ENCODE data around the gene APOC3.

Gene APOC3

GRCh38 chr11:116862951-116863350, 33.2 kb downstream of the APOC3 start:
- H3K27ac Mint-ChIP-seq, result no peak overlapping the region
- DNase-seq, result no peak
- TF ChIP-seq, protein P1, sequence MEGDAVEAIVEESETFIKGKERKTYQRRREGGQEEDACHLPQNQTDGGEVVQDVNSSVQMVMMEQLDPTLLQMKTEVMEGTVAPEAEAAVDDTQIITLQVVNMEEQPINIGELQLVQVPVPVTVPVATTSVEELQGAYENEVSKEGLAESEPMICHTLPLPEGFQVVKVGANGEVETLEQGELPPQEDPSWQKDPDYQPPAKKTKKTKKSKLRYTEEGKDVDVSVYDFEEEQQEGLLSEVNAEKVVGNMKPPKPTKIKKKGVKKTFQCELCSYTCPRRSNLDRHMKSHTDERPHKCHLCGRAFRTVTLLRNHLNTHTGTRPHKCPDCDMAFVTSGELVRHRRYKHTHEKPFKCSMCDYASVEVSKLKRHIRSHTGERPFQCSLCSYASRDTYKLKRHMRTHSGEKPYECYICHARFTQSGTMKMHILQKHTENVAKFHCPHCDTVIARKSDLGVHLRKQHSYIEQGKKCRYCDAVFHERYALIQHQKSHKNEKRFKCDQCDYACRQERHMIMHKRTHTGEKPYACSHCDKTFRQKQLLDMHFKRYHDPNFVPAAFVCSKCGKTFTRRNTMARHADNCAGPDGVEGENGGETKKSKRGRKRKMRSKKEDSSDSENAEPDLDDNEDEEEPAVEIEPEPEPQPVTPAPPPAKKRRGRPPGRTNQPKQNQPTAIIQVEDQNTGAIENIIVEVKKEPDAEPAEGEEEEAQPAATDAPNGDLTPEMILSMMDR (IDR thresholded peaks at IDR 0.05), result no peak
- no peak overlapping the region for H3K4me3 Mint-ChIP-seq
- no peaks in the 10 kb centered on the region for H3K9me3 Mint-ChIP-seq
- H3K36me3 Mint-ChIP-seq (ENCODE audit: low read depth), result peaks cover 63% of the 10 kb centered on the region
- H3K4me1 Mint-ChIP-seq, result no peaks in the 10 kb centered on the region
- no peaks in the 10 kb centered on the region for H3K27me3 Mint-ChIP-seq (ENCODE audit: low read depth, poor library complexity)

GRCh38 chr11:116864531-116864930, 34.8 kb downstream of the APOC3 start:
- DNase-seq, result no peak
- H3K27me3 Mint-ChIP-seq (ENCODE audit: low read depth, poor library complexity), result no peaks in the 10 kb centered on the region
- H3K27ac Mint-ChIP-seq, result no peak overlapping the region
- no peaks in the 10 kb centered on the region for H3K9me3 Mint-ChIP-seq
- no peak overlapping the region for H3K4me3 Mint-ChIP-seq
- TF ChIP-seq, protein P1 (IDR thresholded peaks at IDR 0.05), result no peak
- H3K36me3 Mint-ChIP-seq (ENCODE audit: low read depth), result peaks cover 62% of the 10 kb centered on the region
- H3K4me1 Mint-ChIP-seq, result no peaks in the 10 kb centered on the region

GRCh38 chr11:116865696-116866095, 36.0 kb downstream of the APOC3 start:
- H3K36me3 Mint-ChIP-seq (ENCODE audit: low read depth), result peaks cover 63% of the 10 kb centered on the region
- no peaks in the 10 kb centered on the region for H3K4me1 Mint-ChIP-seq
- H3K4me3 Mint-ChIP-seq, result no peak overlapping the region
- peak overlapping the region; percentile 62 for H3K27ac Mint-ChIP-seq
- DNase-seq, result no peak
- no peaks in the 10 kb centered on the region for H3K27me3 Mint-ChIP-seq (ENCODE audit: low read depth, poor library complexity)
- TF ChIP-seq, protein P1 (IDR thresholded peaks at IDR 0.05), result no peak
- H3K9me3 Mint-ChIP-seq, result no peaks in the 10 kb centered on the region

DNA sequence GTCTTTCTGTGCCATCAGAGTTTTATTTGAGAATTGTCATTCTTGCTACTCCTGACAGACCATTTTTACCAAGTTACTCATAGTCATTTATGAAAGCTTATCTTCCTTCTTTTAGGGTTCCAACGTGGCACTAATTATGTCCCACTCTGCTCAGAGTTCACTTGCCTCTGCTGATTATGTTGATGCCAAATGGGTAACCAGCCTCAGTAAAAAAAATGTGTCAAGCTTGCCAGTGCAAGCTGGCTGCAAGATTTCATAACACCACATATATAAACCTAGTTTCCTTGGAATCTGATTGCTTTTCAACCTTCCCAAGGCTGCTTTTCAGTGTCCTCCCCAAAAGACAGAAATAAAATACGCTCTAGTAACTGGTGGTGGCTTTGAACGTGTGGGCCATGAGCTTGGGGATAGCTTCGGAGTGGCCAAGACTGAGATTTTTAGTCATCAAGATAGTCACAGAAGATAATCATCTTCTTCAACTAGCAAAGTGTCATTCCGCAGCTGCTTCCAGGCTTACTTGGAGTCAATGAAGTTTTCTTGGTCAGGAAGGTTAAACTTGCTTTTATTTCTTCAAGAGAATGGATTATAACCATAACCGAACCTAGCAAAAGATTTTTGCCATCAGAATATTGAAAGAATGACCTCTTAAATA, 37.2 kb downstream of the APOC3 start:
- DNase-seq, result no peak
- Mint-ChIP-seq H3K27me3 (ENCODE audit: low read depth, poor library complexity) (no peaks in the 10 kb centered on the region), H3K4me3 (no peak overlapping the region), H3K27ac (no peak overlapping the region), H3K9me3 (no peaks in the 10 kb centered on the region), H3K4me1 (no peaks in the 10 kb centered on the region), H3K36me3 (ENCODE audit: low read depth) (peaks cover 60% of the 10 kb centered on the region)
- TF ChIP-seq, protein P1 (IDR thresholded peaks at IDR 0.05), result no peak

GRCh38 chr11:116867619-116868018, 37.9 kb downstream of the APOC3 start:
- Mint-ChIP-seq H3K27ac (no peak overlapping the region), H3K9me3 (no peaks in the 10 kb centered on the region), H3K36me3 (ENCODE audit: low read depth) (peaks cover 63% of the 10 kb centered on the region), H3K4me3 (no peak overlapping the region), H3K4me1 (no peaks in the 10 kb centered on the region), H3K27me3 (ENCODE audit: low read depth, poor library complexity) (no peaks in the 10 kb centered on the region)
- TF ChIP-seq, protein P1 (IDR thresholded peaks at IDR 0.05), result no peak
- DNase-seq, result no peak

- Mint-ChIP-seq H3K27me3 (ENCODE audit: low read depth, poor library complexity) (no peaks in the 10 kb centered on the region), H3K4me3 (no peak overlapping the region), H3K4me1 (no peaks in the 10 kb centered on the region), H3K36me3 (ENCODE audit: low read depth) (peaks cover 67% of the 10 kb centered on the region), H3K9me3 (no peaks in the 10 kb centered on the region), H3K27ac (peak overlapping the region; percentile 18)
- TF ChIP-seq, protein P1 (IDR thresholded peaks at IDR 0.05), result no peak
- DNase-seq, result no peak
Observed at GRCh38 chr11:116868066-116868465, 38.4 kb downstream of the APOC3 start.
